HG03469 (cell line): ENCODE measurements around the gene EHBP1.

Source experiments
- ATAC-seq: cut with Tn5 transposase; IDR thresholded peaks from one replicate; pipeline ENCODE4 v1.9.1; 2021; ENCODE audit warnings: mild to moderate bottlenecking, moderate library complexity, moderate number of reproducible peaks; ENCODE audit not compliant: unreplicated experiment

Gene EHBP1

GRCh38 chr2:62871506-62871905, 166.0 kb downstream of the EHBP1 start:
- no peak for ATAC-seq

- ATAC-seq = no peak
Measured at GRCh38 chr2:62873603-62874002, 168.1 kb downstream of the EHBP1 start.

DNA sequence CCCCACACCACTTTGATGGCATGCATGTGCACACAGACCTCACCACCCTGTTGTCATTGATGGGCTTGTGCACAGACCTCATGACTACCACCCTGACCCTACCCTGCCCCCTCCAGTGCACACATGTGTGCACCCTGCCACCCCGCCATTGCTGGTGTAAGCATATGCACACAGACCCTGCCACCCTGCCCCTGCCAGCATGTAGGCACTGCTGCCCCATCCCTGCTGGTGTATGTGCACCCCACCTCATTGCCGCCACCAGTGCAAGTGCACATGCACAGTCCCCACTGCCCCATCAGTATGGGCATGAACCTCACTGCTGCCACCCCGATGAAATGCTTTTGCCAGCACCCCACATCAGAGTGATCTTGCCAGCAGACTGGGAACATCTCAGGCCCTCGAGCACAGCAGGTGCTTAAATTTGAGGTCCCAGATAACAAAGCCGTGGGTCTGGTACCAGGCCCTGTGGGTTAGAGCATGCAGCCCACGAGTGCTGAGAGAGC, 169.4 kb downstream of the EHBP1 start:
- no peak for ATAC-seq

- ATAC-seq = no peak
Measured at GRCh38 chr2:62881162-62881795, 175.8 kb downstream of the EHBP1 start.

- ATAC-seq = no peak
Measured at GRCh38 chr2:62883629-62884028, 178.1 kb downstream of the EHBP1 start.

DNA sequence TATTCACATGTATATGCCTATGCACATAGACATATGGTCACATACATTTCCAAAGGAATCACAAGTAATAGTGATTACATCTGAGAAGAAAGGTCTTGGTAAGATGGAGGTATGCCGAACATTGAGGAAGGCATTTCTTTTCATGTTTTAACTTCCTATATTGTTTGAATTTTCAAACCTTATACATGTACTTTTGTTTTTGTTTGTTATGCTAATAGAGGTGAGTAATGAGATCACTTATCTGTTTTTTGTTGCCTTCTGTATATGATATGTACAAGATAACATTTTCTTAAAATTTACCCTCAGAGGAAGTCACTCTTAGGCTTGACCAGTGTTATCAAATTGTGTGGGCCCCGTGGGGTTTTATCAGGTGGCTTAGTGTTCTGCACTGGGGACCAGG, 178.6 kb downstream of the EHBP1 start:
- no peak for ATAC-seq

GRCh38 chr2:62884514-62884913, 179.0 kb downstream of the EHBP1 start:
- no peak for ATAC-seq

GRCh38 chr2:62894966-62895631, 189.6 kb downstream of the EHBP1 start:
- ATAC-seq = no peak

DNA sequence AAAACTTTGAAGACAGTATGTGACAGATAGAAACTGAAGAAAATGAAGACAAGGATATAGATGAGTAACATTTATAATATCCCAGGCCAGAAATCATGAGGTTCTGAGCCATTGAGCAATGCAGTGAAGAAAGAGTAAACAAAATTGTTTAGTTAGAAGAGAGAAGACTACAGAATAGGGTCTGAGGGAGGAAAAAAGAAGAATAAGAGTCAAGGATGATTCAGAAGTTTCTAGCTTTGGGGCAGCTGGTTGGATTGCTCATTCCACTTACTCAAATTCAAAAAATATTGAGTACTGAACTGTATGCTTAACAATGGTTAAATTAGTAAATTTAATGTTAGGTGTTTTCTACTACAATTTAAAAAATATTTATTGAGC, 190.1 kb downstream of the EHBP1 start:
- no peak for ATAC-seq

DNA sequence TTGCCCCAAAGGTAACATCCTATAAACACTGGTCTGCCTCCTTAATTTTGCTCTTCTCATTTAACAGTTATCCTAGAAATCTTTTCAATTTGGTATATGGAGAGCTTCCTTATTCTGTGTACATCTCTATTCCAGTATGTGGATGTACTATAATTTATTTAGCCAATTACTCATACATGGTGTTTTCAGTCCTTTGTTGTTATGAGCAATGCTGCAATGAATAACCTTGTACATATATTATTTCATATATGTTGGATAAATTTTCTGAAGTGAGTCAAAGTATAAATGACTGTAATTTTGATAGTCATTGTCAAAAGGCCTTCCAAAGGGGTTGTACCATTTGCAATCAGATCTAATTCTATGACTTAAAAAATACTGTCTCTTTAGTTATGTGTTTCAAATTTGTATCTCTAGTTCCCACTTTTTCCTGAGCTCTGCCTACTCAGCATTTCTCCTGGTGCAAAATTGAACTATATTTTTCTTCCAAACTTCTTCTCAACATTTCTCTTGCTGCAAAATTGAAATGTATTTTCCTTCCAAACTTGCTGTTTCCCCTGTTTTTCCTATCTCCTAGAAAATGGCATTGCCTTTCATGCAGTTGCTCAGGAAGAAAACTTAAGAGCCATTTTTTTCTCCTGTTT, 191.8 kb downstream of the EHBP1 start:
- ATAC-seq = no peak

- ATAC-seq = no peak
Measured at GRCh38 chr2:62904344-62904743, 198.8 kb downstream of the EHBP1 start.

DNA sequence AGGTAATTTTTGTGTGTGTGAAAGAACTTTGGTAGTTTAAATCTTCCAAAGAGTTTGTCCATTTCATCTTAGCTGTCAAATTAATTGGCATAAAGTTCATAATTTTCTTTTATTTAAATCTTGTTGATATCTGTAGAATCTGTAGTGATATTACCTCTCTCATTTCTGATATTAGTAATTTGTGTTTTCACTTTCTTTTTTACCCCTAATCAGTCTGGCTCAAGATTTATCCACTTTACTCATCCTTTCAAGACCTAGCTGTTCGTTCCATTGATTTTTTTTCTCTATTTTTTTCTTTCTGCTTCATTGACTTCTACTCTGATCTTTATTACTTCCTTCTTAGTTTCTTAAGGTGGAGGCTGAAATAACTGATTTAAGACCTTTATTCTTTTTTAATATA, 202.6 kb downstream of the EHBP1 start:
- ATAC-seq = no peak

- ATAC-seq = no peak
Measured at GRCh38 chr2:62913311-62913710, 207.8 kb downstream of the EHBP1 start.

- no peak for ATAC-seq
Measured at GRCh38 chr2:62919041-62919440, 213.5 kb downstream of the EHBP1 start.

- ATAC-seq = no peak
Measured at GRCh38 chr2:62920070-62920469, 214.6 kb downstream of the EHBP1 start.

GRCh38 chr2:62923242-62923641, 217.7 kb downstream of the EHBP1 start:
- no peak for ATAC-seq

DNA sequence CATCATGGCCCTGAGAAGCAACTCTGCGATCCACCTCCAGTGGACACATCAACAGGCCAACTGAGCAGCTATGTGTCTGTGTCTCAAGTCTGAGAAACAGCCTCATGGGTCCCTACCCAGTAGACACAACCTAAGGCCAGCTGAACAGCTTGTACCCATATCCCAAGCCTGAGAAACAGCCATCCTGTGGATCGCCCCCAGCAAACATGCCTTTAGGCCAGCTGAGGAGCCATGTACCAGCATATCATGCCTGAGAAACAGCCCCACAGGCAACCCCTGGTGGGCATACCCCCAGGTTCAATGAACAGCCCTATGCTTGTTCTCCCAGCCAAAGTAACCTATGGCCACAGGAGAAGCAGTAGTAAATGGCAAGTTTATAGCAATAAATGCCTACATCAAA, 218.4 kb downstream of the EHBP1 start:
- no peak for ATAC-seq

GRCh38 chr2:62928015-62928414, 222.5 kb downstream of the EHBP1 start:
- ATAC-seq = no peak

- ATAC-seq = no peak
Measured at GRCh38 chr2:62931536-62931935, 226.0 kb downstream of the EHBP1 start.

- ATAC-seq = no peak
Measured at GRCh38 chr2:62933398-62933917, 227.9 kb downstream of the EHBP1 start.

DNA sequence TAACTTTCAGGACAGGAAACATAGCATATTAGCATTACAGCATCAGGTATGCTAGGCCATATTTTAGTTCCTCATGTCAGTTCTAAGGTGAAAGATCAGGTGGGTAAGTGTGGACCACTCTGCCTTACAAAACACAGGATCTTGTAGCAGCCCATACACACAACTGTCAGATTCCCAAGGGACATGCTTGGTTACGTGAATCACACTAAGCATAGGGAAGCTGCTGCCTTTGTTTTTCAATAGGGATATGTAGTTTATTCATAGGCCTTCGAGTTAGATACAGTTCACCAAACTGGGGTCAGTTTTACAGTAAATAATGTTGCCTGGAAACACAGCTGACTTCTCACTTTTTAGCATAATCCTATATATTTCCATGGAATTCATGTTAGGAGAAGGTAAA, 229.0 kb downstream of the EHBP1 start:
- ATAC-seq = no peak

DNA sequence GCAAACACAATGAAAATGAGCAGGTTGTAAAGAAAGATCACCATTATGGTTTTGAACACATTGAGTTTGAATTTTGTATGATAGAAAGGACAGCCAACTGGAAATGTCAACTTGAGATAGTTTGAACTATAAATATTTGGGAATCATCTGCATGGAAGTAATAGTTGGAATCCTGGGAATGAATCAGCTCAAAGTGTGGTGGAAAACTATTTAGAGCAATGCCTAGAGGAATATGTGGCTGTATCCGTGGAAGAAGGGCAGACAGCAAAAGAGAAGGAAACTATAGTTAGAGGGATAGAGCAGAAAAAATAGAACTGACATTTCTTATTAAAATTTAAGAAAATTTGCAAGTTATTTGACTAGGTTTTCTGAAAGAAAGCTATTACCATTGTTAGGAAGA, 232.6 kb downstream of the EHBP1 start:
- no peak for ATAC-seq
